ENCODE data around the gene TANC1. TPM values are rescaled to one million over a fixed set of nuclear protein-coding genes. Genes with fewer than 3 reads are reported as not detected.

TANC1 gene
- total RNA-seq, 1 experiment from 2014 or later: 2.5 TPM

DNA sequence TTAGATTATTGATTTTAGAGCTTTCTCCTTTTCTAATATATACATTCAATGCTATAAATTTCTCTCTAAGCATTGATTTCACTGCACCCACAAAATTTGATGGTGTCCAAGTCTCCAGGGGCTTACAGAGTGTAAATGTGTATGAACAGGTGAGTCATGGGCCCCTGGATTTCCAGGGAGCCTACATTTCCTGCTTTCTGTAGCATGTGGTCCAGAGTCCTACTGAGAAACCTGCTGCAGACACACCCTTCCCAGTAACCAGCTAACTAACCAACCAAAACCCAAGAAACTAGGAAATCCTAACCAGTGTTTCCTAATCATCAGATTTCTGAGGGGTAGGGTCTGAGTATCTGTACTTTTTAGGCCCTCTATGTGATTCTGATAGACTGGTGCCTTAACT is 39.5 kb upstream of the TANC1 start:
- no peak overlapping the region for H3K14ac ChIP-seq (ENCODE audit: insufficient read depth, low read length)

More for the DNA sequence above, 39.5 kb upstream of the TANC1 start:
- H3K27me3 Mint-ChIP-seq (ENCODE audit: low read depth): no peaks in the 10 kb centered on the region; the same call in 1 of the 2 replicates
- H3K4me2 ChIP-seq (ENCODE audit: insufficient read depth, insufficient read length, low read length): no peak overlapping the region
- no peak overlapping the region for H2BK120ac ChIP-seq (ENCODE audit: low read depth, low read length, poor library complexity, severe bottlenecking)
- peaks cover 11 to 12% of the 10 kb centered on the region in 2 experiments for H3K4me1 Mint-ChIP-seq
- H3K9ac ChIP-seq (ENCODE audit: extremely low read depth, insufficient read length, low read length): no peak overlapping the region
- H3K23ac ChIP-seq (ENCODE audit: insufficient read length, low read depth, low read length): no peak overlapping the region
- no peak overlapping the region for H2AFZ ChIP-seq (ENCODE audit: low read length)
- H3K79me2 ChIP-seq (ENCODE audit: insufficient read depth, low read length): no peaks in the 10 kb centered on the region
- peaks cover 0 to 4% (median 1%) of the 10 kb centered on the region in 3 experiments; a peak in 4 of 7 replicates for H3K36me3 Mint-ChIP-seq (ENCODE audit: insufficient read depth in 1 of 3, low read depth in 3 of 3)
- no peak overlapping the region for H4K91ac ChIP-seq (ENCODE audit: insufficient read length, low read depth, low read length)
- H3K79me1 ChIP-seq (ENCODE audit: insufficient read depth, low read depth, low read length, poor library complexity, severe bottlenecking): no peaks in the 10 kb centered on the region
- no peak overlapping the region for H3K4me3 Mint-ChIP-seq
- no peak overlapping the region for H2BK20ac ChIP-seq (ENCODE audit: low read depth, low read length, poor library complexity, severe bottlenecking)
- H3T11ph ChIP-seq (ENCODE audit: low read length): no peak overlapping the region
- H3K27ac Mint-ChIP-seq: no peak overlapping the region
- H3K4me1 ChIP-seq (ENCODE audit: insufficient read depth, low read length): no peaks in the 10 kb centered on the region; the same call in 1 of the 2 replicates
- H4K5ac ChIP-seq (ENCODE audit: insufficient read length, low read depth, low read length): no peak overlapping the region
- H2BK15ac ChIP-seq (ENCODE audit: low read depth, low read length): no peak overlapping the region
- no peaks in the 10 kb centered on the region for H3K27me3 ChIP-seq (ENCODE audit: insufficient read depth, low read length)
- no peaks in the 10 kb centered on the region for H4K20me1 ChIP-seq (ENCODE audit: control insufficient read depth, insufficient read depth, insufficient read length)
- H4K8ac ChIP-seq (replicated peaks; ENCODE audit: insufficient read length, low read depth, low read length): no peak overlapping the region
- peaks cover 4 to 6% of the 10 kb centered on the region in 2 experiments for H3K9me3 Mint-ChIP-seq
- TF ChIP-seq, protein P1, sequence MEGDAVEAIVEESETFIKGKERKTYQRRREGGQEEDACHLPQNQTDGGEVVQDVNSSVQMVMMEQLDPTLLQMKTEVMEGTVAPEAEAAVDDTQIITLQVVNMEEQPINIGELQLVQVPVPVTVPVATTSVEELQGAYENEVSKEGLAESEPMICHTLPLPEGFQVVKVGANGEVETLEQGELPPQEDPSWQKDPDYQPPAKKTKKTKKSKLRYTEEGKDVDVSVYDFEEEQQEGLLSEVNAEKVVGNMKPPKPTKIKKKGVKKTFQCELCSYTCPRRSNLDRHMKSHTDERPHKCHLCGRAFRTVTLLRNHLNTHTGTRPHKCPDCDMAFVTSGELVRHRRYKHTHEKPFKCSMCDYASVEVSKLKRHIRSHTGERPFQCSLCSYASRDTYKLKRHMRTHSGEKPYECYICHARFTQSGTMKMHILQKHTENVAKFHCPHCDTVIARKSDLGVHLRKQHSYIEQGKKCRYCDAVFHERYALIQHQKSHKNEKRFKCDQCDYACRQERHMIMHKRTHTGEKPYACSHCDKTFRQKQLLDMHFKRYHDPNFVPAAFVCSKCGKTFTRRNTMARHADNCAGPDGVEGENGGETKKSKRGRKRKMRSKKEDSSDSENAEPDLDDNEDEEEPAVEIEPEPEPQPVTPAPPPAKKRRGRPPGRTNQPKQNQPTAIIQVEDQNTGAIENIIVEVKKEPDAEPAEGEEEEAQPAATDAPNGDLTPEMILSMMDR (conservative IDR thresholded peaks at IDR 0.05): no peak
- DNase-seq: no peak
- H3K56ac ChIP-seq (ENCODE audit: insufficient read length, low read depth, low read length): no peak overlapping the region
- H3K9me3 ChIP-seq (ENCODE audit: control insufficient read depth, low read depth, low read length): peaks cover 8% of the 10 kb centered on the region
- H2BK5ac ChIP-seq (ENCODE audit: insufficient read length, low read length): no peak overlapping the region
- no peak overlapping the region for H2AK5ac ChIP-seq (ENCODE audit: insufficient read length, low read length)
- no peak overlapping the region for H3K4ac ChIP-seq (ENCODE audit: low read depth, low read length)
- no peak overlapping the region for H2BK12ac ChIP-seq (ENCODE audit: insufficient read length, low read depth, low read length)
- H3K23me2 ChIP-seq (ENCODE audit: insufficient read length, low read depth, low read length, poor library complexity, severe bottlenecking): no peaks in the 10 kb centered on the region
- H3K18ac ChIP-seq (ENCODE audit: insufficient read length, low read depth, low read length): no peak overlapping the region
- no peak overlapping the region for H3K27ac ChIP-seq (ENCODE audit: insufficient read length, low read depth, low read length)
